Measurements from ENCODE around the gene FBXO3.
A peak's percentile ranks its signal among the peaks of the same experiment; 100 is the strongest.
"Not testable (repeated sequence)": the region's sequence is repeated elsewhere in the genome, so short reads cannot be mapped to it uniquely, and the experiment has no call there.

FBXO3 gene

DNA sequence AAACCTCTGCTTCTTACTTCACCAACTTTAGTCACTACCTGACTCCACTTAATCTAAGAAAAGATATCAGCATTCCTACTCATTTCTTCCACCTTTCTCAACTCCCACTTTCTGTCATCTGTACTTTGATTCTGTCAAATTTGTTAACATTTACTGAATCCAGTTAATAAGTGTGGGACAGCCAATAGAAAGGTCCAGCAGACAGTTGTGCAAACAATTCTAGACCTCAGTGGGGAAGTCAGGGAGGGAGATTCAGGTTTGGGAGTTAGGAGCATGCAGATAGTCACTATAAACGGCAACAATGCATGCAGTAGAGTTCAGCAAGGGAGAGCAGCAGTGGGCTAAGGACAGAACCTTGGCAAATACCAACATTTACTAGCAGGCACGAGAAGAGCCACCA is 4.1 kb downstream of the FBXO3 start:
- DNase-seq = no peak

DNA sequence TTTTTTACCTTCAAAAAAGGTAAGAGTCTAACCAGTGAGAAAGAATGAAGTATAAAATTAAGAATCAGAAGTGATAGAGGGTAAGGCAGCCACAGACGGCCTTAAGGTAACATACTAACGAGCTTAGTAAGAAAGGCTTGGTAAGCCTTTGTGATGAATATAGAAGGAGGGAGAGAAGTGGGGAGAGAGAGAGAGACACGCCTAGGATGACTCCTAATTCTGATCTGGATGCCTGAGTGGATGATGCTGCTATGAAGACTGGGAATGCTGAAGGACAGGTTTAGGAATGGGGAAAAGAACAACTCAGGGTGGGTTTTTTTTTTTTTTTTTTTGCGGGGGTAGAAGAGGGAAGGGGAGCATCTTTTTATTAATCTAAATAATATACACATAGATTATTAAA is 4.8 kb downstream of the FBXO3 start:
- DNase-seq = no peak

DNA sequence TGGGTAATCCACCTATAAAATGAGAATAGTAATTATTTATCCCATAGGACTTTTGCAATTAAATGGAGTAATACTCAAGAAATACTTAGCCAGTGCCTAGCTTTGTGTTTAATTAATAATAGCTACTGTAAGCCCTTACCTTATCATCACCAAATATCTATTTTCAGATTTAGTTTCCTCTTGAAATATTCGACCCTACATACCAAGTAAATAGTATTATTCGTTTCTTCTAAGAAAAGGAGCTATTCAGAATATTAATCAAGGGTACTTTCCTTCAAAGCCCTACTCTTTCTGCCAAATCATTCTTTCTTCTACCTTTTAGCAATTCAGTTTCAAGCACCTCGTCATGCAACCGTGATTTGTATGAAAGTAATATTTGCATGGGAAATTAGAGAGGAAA is 6.7 kb downstream of the FBXO3 start:
- DNase-seq = no peak

DNA sequence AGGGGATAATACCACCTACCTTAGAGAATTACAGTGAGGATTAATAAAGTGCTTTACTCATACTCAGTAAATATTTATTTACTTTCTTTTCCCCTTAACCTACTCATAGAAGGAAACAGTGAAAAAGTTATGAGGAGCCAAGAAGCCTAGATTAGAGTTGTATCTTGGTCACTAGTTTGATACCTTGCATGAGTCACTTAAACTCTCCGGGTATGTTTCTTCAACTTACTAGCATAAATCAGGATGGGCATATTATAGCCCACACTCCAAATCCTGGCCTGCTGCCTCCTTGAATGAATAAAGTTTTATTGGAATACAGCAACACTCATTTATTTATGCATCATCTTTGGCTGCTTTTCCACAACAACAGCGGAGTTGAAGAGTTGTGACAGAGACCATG is 8.2 kb downstream of the FBXO3 start:
- DNase-seq = no peak

DNA sequence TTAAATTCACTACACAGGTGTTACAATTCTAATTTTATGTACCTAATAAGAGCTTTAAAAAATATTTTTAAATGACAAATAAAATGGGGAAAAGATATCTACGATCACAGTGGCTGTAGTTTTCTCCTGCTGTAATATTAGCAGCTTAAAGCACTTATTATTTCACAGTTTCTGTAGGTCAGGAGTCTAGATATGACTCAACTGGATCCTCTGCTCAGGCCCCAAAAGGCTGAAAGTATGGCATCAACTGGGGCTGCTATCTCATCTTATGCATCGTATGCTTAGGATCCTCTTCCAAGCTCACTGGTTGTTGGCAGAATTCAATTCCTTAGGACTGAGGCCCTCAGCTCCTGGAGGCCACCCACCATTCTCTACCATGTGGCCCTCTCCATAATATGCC is 12.8 kb downstream of the FBXO3 start:
- no peak for DNase-seq

DNA sequence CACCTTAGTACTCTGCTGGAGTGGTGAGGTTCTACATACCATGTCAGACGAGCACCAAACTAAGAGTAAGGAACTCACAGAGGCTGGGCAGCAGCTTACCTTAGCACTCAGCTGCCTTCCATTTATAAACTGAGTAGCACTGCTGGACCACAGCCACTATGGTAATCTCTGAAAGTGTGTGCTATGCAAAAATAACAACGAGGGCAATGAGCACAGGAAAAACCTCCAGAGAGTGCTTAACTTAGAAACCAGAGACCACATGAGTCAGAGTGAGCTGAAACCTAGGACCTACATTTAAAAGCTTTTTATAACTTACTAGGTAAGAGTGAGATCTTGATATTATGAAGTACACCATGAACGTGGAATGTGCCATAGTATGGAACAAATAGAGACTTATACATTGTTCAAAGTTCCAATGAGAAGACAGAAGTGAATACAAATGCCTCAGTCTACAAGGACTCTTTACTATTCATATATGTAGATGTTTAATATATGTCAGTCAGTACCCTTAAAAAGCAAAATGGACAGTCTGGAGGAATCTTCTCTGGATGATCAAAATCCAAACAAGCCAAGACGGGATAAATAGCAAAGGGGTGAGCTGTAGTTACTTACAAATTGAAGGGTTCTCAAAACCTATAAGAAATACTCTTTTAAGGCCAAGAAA is 20.9 kb downstream of the FBXO3 start:
- no peak for DNase-seq

DNA sequence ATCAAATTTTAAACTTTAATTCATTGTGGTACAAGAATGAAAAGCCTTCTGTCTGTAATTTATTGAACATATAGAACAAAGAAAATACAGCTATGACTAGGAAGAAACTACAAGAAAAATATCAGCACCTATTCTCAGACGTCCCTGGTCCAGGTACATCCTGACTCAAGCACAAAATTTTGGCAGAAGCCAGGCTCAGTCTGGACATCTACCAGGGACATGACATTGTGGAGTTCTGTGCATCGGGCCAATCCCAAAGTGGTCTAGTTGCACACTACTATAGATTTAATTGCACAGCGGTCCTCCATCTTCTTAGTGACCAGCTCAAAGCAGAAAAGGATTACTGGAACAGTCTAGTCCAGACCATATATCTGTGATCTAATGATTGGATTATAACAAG is 22.4 kb downstream of the FBXO3 start:
- DNase-seq = no peak

DNA sequence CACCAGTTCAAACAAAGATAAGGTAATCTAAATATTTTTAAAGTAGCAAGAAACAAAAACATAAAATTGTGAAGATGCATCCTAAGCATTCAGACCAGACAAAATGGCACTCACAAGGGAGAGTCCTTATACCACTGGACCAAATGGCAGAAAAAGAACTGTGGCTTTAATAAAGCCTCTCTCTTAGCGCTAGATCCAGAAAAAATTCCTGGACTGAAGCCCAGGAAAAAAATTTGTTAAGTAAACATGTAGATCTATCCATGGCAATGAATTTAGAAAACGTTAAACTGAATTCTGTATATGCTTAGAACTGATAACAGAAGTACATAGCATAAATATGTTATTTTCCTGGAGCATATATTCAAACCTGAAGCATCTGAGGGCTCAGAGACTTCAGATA is 26.3 kb downstream of the FBXO3 start:
- DNase-seq = peak; percentile 6

DNA sequence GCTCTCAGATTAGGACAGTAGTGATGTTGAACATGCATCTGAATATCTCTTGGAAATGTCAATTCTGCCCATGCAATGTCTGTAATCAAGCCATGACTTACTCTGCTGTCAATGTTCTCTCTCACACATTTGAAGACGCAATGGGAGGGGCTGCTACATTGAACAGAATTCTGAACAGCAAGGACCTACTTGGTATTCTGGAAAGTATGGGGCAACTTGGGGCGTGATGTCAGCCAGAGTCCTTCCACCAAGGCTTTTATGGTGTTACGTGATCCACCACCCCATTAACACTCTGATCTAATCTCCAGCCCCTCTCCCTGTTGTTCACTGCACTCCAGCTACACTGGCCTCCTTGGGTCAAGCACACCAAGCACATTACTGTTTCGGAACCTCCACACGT is 31.0 kb downstream of the FBXO3 start:
- DNase-seq = no peak

DNA sequence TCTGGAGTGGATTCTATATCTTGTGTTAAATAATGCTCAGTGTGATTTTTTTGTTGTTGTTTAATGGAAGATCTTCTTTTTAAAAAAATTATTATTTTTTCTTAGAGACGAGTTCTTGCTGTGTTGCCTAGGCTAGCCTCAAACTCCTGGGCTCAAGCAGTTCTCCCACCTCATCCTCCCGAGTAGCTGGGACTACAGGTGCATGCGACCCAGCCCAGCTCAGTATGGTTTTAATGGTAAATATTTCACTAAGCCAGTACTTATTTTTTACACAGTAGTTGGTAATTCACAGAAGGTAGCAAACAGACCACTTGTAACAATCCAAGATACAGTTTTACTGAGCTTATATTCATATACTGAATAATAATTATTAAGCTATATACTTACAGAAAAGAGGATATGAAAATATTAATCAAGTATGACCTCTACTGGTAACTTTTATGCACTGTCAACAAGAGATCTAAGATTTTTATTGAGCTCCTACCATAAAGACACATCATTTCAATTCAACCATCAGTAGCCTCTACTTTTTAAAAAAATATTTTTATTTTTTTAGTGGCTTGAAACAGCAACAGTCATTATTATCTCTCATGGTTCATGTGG is 32.0 kb downstream of the FBXO3 start:
- DNase-seq = no peak

DNA sequence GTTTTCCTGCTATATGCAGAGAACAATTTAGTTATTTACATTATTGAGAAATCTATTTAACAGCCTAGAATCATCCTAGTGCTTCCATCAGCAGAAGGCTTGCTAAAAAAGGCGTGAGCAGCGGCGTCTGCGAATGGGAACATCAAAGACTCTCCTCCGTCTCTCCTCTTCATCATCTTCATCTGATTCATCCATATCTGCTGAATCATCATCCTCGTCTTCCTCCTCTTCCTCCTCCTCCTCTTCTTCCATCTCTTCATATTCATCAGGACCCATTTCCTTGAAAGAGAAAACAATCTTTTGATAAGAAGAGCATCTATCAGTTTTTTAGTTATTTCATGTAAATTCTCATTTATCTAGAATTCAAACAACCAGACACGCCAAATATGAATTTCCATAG is 32.5 kb downstream of the FBXO3 start:
- DNase-seq = no peak

DNA sequence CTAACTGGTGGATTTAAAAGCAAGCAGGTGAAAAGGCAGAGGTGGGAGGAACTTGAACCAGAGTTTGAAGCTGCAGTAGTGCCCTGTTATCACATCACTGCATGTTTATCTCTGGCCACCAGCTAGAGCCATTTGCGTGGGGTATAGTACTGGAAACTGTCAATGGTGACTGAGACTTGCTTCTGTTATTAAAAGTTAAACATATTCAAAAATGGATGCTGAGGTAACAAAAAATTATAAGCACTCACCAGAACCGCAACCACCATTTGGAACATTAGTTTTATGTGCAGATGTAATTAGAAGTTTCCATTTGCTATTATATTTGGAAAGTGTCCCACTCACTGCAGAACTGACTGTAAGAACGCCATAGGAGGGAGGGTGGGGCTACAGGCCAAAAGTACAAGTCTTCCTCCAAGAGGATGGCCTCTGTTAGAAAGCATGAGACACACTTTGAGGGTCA is 36.9 kb downstream of the FBXO3 start:
- no peak for DNase-seq

DNA sequence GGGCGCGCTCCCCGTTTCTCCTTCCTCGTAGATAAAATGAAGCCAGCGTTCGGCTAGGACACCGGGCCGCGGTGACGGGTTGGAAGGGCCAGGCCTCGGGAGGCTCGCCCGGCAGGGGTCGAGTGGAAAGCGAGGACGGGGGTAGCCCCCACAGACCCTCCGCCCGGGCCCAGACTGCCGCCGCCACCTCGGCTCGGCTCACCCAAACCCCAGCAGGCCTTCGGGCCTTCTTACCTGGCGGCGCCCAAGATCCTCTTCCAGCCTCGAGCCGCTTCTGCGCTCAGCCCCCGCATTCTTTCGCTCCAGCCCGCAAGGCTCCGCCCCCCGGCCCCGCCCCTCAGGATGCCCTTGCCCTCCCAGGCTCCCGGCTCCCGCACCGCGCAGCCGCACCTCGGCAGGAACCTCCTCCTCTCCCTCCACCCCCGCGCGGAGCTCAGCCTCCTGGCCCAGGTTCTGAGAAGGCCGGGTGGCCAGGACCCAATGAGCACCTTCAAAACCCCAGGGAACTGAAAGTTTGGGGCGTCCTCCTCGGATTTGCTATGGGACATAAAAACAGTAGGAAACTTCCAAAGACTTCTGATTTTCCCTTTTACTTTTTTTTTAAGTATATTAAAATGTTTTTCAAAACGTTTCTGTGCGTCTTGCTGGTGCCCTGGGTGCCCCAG is 38.0 kb downstream of the FBXO3 start, which contains the start of gene CD59:
Gene CD59 (minus strand): TSS at position 276 of the 665 bp plus-strand sequence. CDS start 13,978 bp downstream, outside the sequence.
- DNase-seq = peak; percentile 97

DNA sequence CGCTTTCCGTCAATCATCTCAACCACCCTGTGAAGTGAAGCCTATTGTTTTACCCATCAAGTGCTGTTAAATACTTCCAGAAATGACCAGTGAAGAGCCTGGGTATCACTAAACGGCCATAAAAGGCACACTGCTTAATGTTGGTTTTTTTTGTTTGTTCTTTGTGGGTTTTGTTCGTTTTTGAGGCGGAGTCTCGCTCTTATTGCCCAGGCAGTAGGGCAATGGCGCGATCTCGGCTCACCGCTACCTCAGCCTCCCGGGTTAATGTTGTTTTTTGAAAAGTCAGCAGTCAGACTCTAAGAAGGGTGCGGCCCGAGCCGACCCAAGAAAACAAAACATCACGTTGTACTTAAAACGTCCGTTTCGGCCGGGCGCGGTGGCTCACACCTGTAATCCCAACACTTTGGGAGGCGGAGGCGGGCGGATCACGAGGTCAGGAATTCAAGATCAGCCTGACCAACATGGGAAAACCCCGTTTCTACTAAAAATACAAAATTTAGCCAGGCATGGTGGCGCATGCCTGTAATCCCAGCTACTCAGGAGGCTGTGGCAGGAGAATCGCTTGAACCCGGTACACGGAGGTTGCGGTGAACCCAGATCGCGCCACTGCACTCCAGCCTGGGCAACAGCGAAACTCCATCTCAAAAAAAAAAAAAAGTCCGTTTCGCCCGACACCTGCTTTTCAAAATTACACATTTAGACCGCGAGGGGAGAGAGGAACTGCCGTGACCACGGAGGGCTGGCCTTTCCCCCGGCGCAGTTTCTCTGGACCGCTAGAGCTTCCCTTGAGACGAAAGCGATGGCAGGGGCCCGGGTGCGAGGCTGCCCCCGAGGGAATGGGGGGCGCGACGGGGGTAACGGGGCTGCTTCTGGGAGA is 38.8 kb downstream of the FBXO3 start:
- DNase-seq = peak; percentile 35

DNA sequence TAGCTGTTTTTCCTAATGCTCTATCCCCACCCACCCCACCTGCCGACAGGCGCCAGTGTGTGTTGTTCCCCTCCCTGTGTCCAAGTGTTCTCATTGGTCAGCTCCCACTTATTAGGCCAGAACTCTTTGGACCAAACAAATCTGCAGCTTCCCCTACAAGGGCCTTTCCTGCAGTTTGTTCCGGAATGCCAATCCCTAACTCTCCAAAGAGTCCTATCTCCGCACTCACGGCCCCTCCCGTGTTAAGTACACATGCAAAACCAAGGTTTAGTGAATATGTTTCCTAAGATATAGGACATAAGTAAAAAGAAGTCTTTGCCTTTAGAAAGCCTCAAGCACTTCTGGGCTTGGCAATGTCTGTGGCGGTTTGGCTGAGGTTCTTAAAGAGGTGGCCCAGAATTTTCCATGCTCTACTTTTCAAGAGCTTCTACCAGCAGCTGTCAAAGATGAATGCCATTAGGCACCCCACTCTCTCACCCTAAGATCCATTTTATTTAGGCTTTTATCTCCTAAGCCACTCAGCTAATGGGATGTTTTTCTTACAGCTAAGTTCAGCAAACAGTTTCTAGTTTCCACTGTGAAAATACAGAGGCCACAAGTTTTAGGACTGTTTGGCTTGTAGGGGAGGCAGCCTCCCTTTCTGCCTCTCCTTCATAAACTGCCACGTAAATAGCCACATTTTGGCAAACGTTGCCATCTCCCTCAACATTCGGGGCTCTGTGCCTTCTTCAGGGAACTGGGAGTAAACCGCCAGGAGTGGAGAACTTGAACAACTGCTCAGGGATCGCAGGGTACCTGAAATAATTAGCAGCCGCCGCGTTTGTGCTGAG is 39.7 kb downstream of the FBXO3 start:
- peak; percentile 38 for DNase-seq

DNA sequence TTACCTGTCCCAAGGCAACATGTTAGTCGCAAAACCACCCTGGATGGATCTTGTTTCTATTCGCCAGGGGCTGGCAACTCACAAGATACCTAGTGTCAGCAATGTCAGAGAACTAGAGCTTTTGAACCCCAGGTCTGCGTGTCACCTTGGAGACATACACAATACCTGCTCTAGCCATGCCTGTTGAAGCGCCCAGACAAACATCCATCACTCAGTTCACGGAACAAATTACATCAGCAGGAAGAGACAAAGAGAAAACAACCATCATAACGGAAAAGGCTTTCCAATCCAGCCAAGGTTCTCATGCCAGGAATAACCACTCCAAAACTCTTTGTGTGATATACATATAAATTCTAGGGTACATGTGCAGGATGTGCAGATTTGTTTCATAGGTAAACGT is 40.3 kb downstream of the FBXO3 start:
- no peak for DNase-seq

DNA sequence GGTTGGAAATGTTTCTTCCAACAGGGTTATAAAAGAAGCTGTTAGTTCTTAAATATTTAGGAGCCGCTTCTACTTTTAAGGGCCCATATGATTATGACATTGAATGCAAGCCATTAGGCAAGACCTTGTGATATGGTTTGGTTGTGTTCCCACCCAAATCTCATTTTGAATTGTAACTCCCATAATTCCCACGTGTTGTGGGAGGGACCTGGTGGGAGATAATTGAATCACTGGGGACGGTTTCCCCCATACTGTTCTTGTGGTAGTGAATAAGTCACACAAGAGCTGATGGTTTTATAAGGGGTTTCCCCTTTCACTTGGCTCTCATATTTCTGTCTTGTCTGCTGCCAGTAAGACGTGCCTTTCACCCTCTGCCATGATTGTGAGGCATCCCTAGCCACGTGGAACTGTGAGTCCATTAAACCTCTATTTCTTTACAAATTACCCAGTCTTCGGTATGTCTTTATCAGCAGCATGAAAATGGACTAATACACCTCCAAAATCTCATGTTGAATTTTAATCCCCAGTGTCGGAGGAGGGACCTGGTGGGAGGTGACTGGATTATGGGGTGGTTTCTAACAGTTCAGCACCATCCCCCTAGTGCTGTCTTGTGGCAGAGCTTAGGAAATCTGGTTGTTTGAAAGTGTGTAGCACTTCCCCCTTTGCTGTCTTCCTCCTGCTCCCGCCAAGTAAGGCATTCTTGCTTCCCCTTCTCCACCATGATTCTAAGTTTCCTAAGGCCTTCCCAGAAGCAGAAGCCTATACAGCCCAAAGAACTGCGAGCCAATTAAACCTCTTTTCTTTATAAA is 42.4 kb downstream of the FBXO3 start:
- DNase-seq = no peak

DNA sequence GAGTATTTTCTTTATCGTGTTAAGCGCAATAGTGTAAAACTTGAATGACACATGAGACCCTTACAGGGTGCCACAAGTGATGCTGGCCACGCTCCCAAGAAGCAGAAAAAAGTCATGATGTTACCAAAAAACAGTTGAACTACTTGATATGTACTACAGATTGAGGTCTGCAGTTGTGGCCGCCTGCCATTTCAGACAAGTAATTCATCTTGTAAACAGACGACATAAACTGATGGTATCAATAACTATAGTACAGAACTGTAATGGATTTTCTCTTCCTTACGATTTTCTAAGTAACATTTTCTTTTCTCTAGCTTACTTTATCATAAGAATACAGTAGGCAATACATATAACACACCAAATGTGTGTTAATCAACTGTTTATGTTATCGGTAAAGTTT is 43.6 kb downstream of the FBXO3 start:
- DNase-seq = no peak

DNA sequence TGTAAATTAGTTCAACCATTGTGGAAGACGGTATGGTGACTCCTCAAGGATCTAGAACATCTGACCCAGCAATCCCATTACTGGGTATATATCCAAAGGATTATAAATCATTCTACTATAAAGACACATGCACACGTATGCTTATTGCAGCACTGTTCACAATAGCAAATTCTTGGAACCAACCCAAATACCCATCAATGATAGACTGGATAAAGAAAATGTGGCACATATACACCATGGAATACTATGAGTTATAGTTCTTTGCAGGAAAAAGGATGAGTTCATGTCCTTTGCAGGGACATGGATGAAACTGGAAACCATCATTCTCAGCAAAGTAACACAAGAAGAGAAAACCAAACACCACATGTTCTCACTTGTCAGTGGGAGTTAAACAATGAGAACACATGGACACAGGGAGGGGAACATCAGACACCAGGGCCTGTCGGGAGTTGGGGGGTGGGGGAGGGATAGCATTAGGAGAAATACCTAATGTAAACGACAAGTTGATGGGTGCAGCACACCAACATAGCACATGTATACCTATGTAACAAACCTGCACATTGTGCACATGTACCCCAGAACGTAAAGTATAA is 45.2 kb downstream of the FBXO3 start:
- DNase-seq = not testable (repeated sequence)

DNA sequence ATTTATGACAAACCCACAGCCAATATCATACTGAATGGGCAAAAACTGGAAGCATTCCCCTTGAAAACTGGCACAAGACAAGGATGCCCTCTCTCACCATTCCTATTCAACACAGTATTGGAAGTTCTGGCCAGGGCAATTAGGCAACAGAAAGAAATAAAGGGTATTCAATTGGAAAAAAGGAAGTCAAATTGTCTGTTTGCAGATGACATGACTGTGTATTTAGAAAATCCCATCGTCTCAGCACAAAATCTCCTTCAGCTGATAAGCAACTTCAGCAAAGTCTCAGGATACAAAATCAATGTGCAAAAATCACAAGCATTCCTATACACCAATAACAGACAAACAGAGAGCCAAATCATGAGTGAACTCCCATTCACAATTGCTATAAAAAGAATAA is 46.8 kb downstream of the FBXO3 start:
- not testable (repeated sequence) for DNase-seq

DNA sequence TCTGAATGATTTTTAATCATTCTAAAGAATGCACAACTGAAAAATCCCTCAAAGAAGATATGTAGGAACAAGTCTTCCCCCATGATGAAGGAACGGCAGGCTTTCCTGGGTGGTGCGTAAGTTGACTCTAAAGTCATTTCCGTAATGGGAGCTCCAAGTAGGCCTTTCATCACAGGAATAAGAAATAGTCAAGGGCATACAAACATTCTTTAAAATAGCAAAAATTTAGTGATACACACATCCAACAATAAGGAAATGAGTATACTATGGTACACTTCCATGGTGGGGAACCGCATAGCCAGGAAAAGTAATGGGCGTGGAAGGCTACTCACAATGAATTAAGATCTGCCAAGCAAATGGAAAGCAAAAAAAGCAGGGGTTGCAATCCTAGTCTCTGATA is 48.8 kb downstream of the FBXO3 start:
- no peak for DNase-seq

Measured in NCI-H1105 (cell line).